ENCODE results near the gene GALT.

GRCh38 chr9:34636791-34637355, 9.6 kb upstream of the GALT start:
- TF ChIP-seq CTCF (IDR thresholded peaks at IDR 0.05) (no peak), POLR2A (IDR thresholded peaks at IDR 0.05) (no peak), POLR2AphosphoS5 (IDR thresholded peaks at IDR 0.05; ENCODE audit: insufficient read depth in 1 of 2, low read depth in 1 of 2) (no peak)

All from vagina (tissue), 2 donors.